OCI-LY1 (cell line): ENCODE measurements around the gene PRSS2.

Source experiments
- H2AFZ ChIP-seq: fragments of 200-600 bp; sonication (generic), shearing (Covaris generic); 2 replicates; pipeline ENCODE4 v1.6.0; 2014; ENCODE audit warnings: antibody characterized with exemption, mild to moderate bottlenecking, low read length
- H3F3A ChIP-seq: fragments of 200-600 bp; sonication (generic), shearing (Covaris generic); 2 replicates; pipeline ENCODE4 v1.6.0; 2014; ENCODE audit warnings: mild to moderate bottlenecking, antibody characterized with exemption, low read length, moderate library complexity; ENCODE audit not compliant: insufficient read depth
- H3K27ac ChIP-seq: fragments of 200-600 bp; sonication (generic); 2 replicates; pipeline ENCODE4 v1.5.1; 2014; ENCODE audit warnings: low read length, mixed run types, mild to moderate bottlenecking, low read depth; ENCODE audit not compliant: poor library complexity, severe bottlenecking
- H3K27me3 ChIP-seq: fragments of 200-600 bp; sonication (generic); 2 replicates; pipeline ENCODE4 v1.6.0; 2014; ENCODE audit warnings: antibody characterized with exemption, mild to moderate bottlenecking, low read length, moderate library complexity; ENCODE audit not compliant: insufficient read depth
- H3K36me3 ChIP-seq: fragments of 200-600 bp; sonication (generic); 2 replicates; pipeline ENCODE4 v1.6.1; 2014; ENCODE audit warnings: mild to moderate bottlenecking, antibody characterized with exemption, low read length, moderate library complexity, mixed read lengths; ENCODE audit not compliant: insufficient read depth
- H3K4me1 ChIP-seq: fragments of 200-600 bp; sonication (generic); 2 replicates; pipeline ENCODE4 v1.5.1; 2014; ENCODE audit warnings: mild to moderate bottlenecking, low read length, moderate library complexity; ENCODE audit not compliant: insufficient read depth, severe bottlenecking
- H3K4me2 ChIP-seq: fragments of 200-600 bp; sonication (generic), shearing (Covaris generic); 2 replicates; pipeline ENCODE4 v1.6.1; 2014; ENCODE audit warnings: low read length
- H3K4me3 ChIP-seq: fragments of 200-600 bp; sonication (generic); 2 replicates; pipeline ENCODE4 v1.5.1; 2014; ENCODE audit warnings: low read length, low read depth, mild to moderate bottlenecking, mixed read lengths; ENCODE audit not compliant: poor library complexity, severe bottlenecking
- H3K79me2 ChIP-seq: fragments of 200-600 bp; shearing (Covaris generic); 2 replicates; pipeline ENCODE4 v1.6.1; 2016; ENCODE audit warnings: mixed run types, low read length, mixed read lengths; ENCODE audit not compliant: insufficient read depth
- H3K9ac ChIP-seq: fragments of 200-600 bp; sonication (generic), shearing (Covaris generic); 2 replicates; pipeline ENCODE4 v1.6.1; 2014; ENCODE audit warnings: mild to moderate bottlenecking, low read length, mixed read lengths
- H3K9me2 ChIP-seq: fragments of 200-600 bp; sonication (generic), shearing (Covaris generic); 2 replicates; pipeline ENCODE4 v1.6.1; 2014; ENCODE audit warnings: low read depth, mild to moderate bottlenecking, low read length, mixed read lengths
- H3K9me3 ChIP-seq: fragments of 200-600 bp; shearing (Covaris generic); 2 replicates; pipeline ENCODE4 v1.6.1; 2014; ENCODE audit warnings: low read length, mixed read lengths
- H4K20me1 ChIP-seq: fragments of 200-600 bp; sonication (generic), shearing (Covaris generic); 2 replicates; pipeline ENCODE4 v1.6.0; 2016; ENCODE audit warnings: mild to moderate bottlenecking, low read length; ENCODE audit not compliant: insufficient read depth
- EZH2 ChIP-seq: fragments of 200-600 bp; sonication (generic), shearing (Covaris generic); IDR thresholded peaks from 2 replicates; pipeline ENCODE4 v1.8.0; 2017; ENCODE audit warnings: borderline replicate concordance, mixed run types, mild to moderate bottlenecking, antibody characterized with exemption, low read length, moderate library complexity, mixed read lengths
- TF ChIP-seq, protein P1 (sequence below): fragments of 200-600 bp; sonication (generic), shearing (Covaris generic); IDR thresholded peaks from 2 replicates; pipeline ENCODE4 v1.5.1; 2017; ENCODE audit warnings: mild to moderate bottlenecking, antibody characterized with exemption, low read length, moderate library complexity, mixed read lengths

PRSS2 gene

DNA sequence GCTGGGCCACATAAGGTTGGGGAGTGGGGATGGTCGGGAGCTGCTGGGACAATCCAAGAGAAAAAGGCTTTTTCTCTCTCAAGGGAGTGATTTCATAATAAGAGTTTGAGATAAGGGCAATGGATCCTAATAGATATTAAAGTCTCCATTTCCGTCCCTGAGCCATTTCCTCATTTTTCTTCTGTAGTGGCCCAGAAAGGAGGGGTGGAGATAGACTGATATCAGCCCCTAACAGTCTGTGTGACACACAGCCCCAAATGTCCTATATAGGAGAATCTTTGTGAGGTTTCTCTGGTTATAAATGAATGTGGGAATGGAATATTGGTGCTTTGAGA is 35.2 kb downstream of the PRSS2 start:
- no peaks in the 10 kb centered on the region for H3K9me2 ChIP-seq
- H3K4me3 ChIP-seq: no peak overlapping the region
- peaks cover 69% of the 10 kb centered on the region for H3K4me1 ChIP-seq
- no peaks in the 10 kb centered on the region for H3K79me2 ChIP-seq
- H3K27me3 ChIP-seq: no peaks in the 10 kb centered on the region
- H3K4me2 ChIP-seq: no peak overlapping the region
- H2AFZ ChIP-seq: no peak overlapping the region
- TF ChIP-seq EZH2: no peak
- TF ChIP-seq, protein P1, sequence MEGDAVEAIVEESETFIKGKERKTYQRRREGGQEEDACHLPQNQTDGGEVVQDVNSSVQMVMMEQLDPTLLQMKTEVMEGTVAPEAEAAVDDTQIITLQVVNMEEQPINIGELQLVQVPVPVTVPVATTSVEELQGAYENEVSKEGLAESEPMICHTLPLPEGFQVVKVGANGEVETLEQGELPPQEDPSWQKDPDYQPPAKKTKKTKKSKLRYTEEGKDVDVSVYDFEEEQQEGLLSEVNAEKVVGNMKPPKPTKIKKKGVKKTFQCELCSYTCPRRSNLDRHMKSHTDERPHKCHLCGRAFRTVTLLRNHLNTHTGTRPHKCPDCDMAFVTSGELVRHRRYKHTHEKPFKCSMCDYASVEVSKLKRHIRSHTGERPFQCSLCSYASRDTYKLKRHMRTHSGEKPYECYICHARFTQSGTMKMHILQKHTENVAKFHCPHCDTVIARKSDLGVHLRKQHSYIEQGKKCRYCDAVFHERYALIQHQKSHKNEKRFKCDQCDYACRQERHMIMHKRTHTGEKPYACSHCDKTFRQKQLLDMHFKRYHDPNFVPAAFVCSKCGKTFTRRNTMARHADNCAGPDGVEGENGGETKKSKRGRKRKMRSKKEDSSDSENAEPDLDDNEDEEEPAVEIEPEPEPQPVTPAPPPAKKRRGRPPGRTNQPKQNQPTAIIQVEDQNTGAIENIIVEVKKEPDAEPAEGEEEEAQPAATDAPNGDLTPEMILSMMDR: no peak
- no peaks in the 10 kb centered on the region for H3K9me3 ChIP-seq
- H3K36me3 ChIP-seq: peaks cover 11% of the 10 kb centered on the region; the same call in 1 of the 2 replicates
- no peaks in the 10 kb centered on the region for H4K20me1 ChIP-seq
- peak overlapping the region; percentile 99 for H3K27ac ChIP-seq
- H3F3A ChIP-seq: 0 out of 2 replicates have a peak, but pooled peaks cover 6% of the 10 kb centered on the region
- H3K9ac ChIP-seq: no peak overlapping the region; the same call in 1 of the 2 replicates

DNA sequence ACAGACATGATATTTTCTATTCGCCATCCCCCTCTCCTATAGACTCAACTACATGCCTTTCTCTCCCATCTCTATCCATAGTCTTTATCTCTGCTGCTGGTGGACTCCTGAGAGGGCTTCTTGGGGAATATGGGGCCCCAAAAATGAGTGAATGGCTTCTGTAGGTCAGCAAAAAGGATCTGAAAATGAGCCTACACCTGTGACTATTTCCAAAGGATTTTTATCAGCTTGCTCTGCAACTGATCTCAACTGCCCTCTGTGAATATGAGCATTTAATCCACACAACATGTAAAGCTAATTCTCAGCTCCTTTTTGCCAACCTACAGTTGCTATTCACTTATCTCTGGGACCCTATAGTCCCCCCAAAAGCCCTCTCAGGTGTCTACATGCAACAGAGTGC is 36.2 kb downstream of the PRSS2 start:
- Histone ChIP-seq H3K9ac (peak overlapping the region; percentile 66; the same call in 1 of the 2 replicates), H3K9me2 (no peaks in the 10 kb centered on the region), H3K27me3 (no peaks in the 10 kb centered on the region), H4K20me1 (no peaks in the 10 kb centered on the region), H3F3A (0 out of 2 replicates have a peak, but pooled peaks cover 6% of the 10 kb centered on the region), H3K4me3 (no peak overlapping the region), H3K36me3 (peaks cover 11% of the 10 kb centered on the region; the same call in 1 of the 2 replicates), H3K4me2 (peak overlapping the region; percentile 52; the same call in 1 of the 2 replicates), H3K4me1 (peaks cover 75% of the 10 kb centered on the region), H3K79me2 (no peaks in the 10 kb centered on the region), H3K27ac (peak overlapping the region; percentile 99), H3K9me3 (no peaks in the 10 kb centered on the region), H2AFZ (no peak overlapping the region)
- TF ChIP-seq EZH2: no peak
- TF ChIP-seq, protein P1: no peak

DNA sequence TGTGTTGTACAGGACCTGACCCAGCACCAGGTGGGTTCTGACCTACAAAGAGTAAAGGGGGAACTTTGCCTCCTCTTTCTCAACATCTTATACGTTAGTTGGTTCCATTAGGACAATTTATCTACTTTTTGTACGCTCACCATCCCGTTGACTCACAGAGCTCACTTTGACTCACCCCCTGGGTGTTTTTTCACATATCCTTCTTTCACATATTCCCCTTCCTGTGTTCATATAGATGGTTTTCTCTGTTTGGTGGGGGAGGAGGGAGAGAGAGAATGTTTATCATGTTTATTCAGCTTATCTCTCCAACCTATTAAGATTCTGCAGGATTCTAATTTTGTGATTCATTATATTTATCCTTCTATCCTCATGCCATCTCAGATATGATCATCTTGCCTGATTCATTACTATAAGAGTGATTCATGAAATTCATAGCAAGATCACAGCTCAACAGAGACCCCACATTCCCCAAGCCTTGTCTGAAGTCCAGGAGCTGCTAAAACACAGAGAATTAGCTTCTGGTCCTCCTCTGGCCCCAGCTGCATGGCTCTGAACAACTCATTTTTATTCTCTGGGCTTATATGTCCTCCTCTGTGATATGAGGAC is 37.2 kb downstream of the PRSS2 start:
- H3K9ac ChIP-seq: peak overlapping the region; percentile 66

More for the DNA sequence above, 37.2 kb downstream of the PRSS2 start:
- Histone ChIP-seq H3K27me3 (no peaks in the 10 kb centered on the region), H3K4me3 (peak overlapping the region; percentile 14), H3K79me2 (no peaks in the 10 kb centered on the region), H3K9me2 (no peaks in the 10 kb centered on the region), H3K36me3 (0 out of 2 replicates have a peak, but pooled peaks cover 4% of the 10 kb centered on the region), H2AFZ (no peak overlapping the region), H3K4me1 (peaks cover 84% of the 10 kb centered on the region), H3K9me3 (no peaks in the 10 kb centered on the region), H4K20me1 (no peaks in the 10 kb centered on the region), H3F3A (0 out of 2 replicates have a peak, but pooled peaks cover 6% of the 10 kb centered on the region), H3K4me2 (peak overlapping the region; percentile 52), H3K27ac (peak overlapping the region; percentile 99)
- no peak for TF ChIP-seq EZH2
- TF ChIP-seq, protein P1: no peak
